Kidney (tissue), 14 donors: ENCODE measurements around the gene PCTP. TPM values are rescaled to one million over a fixed set of nuclear protein-coding genes. Genes with fewer than 3 reads are reported as not detected.

Experiments
- DNase-seq, 5 donors: peaks; one replicate each; pipeline ENCODE4 v3.0.0-alpha.2; 2013 to 2020
- FAIRE-seq: peaks from 2 replicates; lab custom pipeline; 2012; peaks lifted over from hg19 to GRCh38; lab: Jason Lieb, UNC
- H3K27ac ChIP-seq, 2 donors: one replicate each; pipeline ENCODE4 v1.7.0; 2013; ENCODE audit warnings: low read depth in 2 of 2, low read length in 2 of 2, inconsistent platforms in 1 of 2
- H3K27me3 ChIP-seq: one replicate; pipeline ENCODE4 v1.7.1; 2013; ENCODE audit warnings: low read length, inconsistent platforms; ENCODE audit not compliant: control insufficient read depth, insufficient read depth
- H3K36me3 ChIP-seq, 3 donors: one replicate each; pipeline versions ENCODE4 v1.7.0 to v1.7.1; 2013; ENCODE audit warnings: low read length in 3 of 3, control low read depth in 1 of 3, inconsistent platforms in 1 of 3; ENCODE audit not compliant: insufficient read depth in 3 of 3, control insufficient read depth in 2 of 3
- H3K4me1 ChIP-seq, 3 donors: one replicate each; pipeline versions ENCODE4 v1.7.0 to v1.7.1; 2013; ENCODE audit warnings: low read length in 3 of 3, inconsistent platforms in 1 of 3, low read depth in 1 of 3; ENCODE audit not compliant: control insufficient read depth in 2 of 3, insufficient read depth in 2 of 3
- H3K4me3 ChIP-seq, 3 donors: one replicate each; pipeline versions ENCODE4 v1.7.0 to v1.8.1; 2013; ENCODE audit warnings: low read length in 3 of 3, control low read depth in 1 of 3, inconsistent platforms in 1 of 3
- H3K9ac ChIP-seq, 3 donors: one replicate each; pipeline versions ENCODE4 v1.7.0 to v1.7.1; 2013; ENCODE audit warnings: low read length in 3 of 3, control low read depth in 1 of 3, inconsistent platforms in 1 of 3
- H3K9me3 ChIP-seq, 3 donors: one replicate each; pipeline versions ENCODE4 v1.7.0 to v1.7.1; 2013; ENCODE audit warnings: low read length in 3 of 3, control low read depth in 1 of 3, inconsistent platforms in 1 of 3; ENCODE audit not compliant: control insufficient read depth in 2 of 3, insufficient read depth in 1 of 3
- CTCF ChIP-seq: IDR thresholded peaks from 3 replicates; pipeline ENCODE4 v1.5.1; 2012; ENCODE audit warnings: mild to moderate bottlenecking, moderate library complexity, borderline replicate concordance; ENCODE audit not compliant: insufficient read depth; ENCODE audit errors: extremely low read depth
- intact Hi-C: fragments of 100-400 bp; cut with DNase I; formaldehyde crosslinking; loops from one replicate; pipeline ENCODE4 v1.11.1; 2022
- polyA plus RNA-seq: library from polyadenylated mRNA; stranded (reverse); fragments of 350-450 nt; fragmentation: Illumina TruSeq; extraction: RNeasy Lipid Tissue Mini Kit (QIAGEN cat#74804); gene quantifications from one replicate; pipeline ENCODE4 v1.2.3, GENCODE V29; 2014; ENCODE audit warnings: low read depth, low replicate concordance; ENCODE audit not compliant: insufficient read depth
- total RNA-seq: library from RNA; stranded (reverse); fragmentation: NEBNext Ultra II Directional; extraction: Animal tissue kit (Norgen Biotek cat#: 25700); gene quantifications from one replicate; pipeline ENCODE4 v1.2.1, GENCODE V29; 2021
- donor health status: control.
- donor health status: control.
- donor health status: control.
- donor health status: control.
- donor health status: control.
- donor health status: DM: yes; HTN: yes; CAD: no.
- donor health status: Normal renal cell carcinoma (clear cell type).

PCTP gene
- total and polyA plus RNA-seq, 2 donors from 2014 or later = 18.7 to 39.2 TPM

- H3K27me3 ChIP-seq = no peaks in the 10 kb centered on the region
- no peak overlapping the region for H3K9ac ChIP-seq
- no peak overlapping the region for H3K27ac ChIP-seq
- no peak for TF ChIP-seq CTCF
- intact Hi-C loops = no loop called here
- H3K9me3 ChIP-seq = no peaks in the 10 kb centered on the region
- DNase-seq = no peak
- H3K4me1 ChIP-seq = peaks cover 6 to 14% (median 14%) of the 10 kb centered on the region in 3 donors
- no peak overlapping the region for H3K4me3 ChIP-seq
- FAIRE-seq = no peak
- no peaks in the 10 kb centered on the region for H3K36me3 ChIP-seq
These were observed 22.0 kb upstream of the PCTP start for GRCh38 chr17:55728833-55729232.

GRCh38 chr17:55729484-55729883, 21.4 kb upstream of the PCTP start:
- no peak for FAIRE-seq

DNA sequence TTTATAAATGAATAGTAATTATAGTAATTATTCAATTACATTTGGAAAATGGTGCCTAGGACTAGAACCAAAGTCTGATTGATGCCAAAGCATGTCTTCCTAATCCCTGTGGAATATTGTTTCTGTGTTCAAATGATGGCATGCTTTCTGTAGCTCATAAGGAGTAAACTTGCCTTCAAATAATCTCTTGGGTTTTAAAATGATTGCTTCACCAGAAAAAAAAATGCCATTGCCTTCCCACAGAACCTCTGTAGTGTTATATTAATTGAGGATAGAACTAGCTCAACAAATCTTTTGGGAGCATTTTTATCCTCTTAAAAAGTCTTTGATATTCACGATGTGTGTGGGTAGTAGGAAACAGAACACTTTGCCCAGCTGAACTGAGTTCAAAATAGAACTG, 20.5 kb upstream of the PCTP start:
- Histone ChIP-seq H3K9me3 (no peaks in the 10 kb centered on the region), H3K36me3 (no peaks in the 10 kb centered on the region), H3K4me3 (no peak overlapping the region), H3K27ac (peak overlapping the region in 1 of 2 donors; percentile 23), H3K27me3 (no peaks in the 10 kb centered on the region), H3K4me1 (peaks cover 7 to 14% (median 14%) of the 10 kb centered on the region in 3 donors), H3K9ac (no peak overlapping the region)
- no peak for TF ChIP-seq CTCF
- no peak for DNase-seq
- FAIRE-seq = no peak
- intact Hi-C loops = no loop called here

More at GRCh38 chr17:55729484-55729883, 21.4 kb upstream of the PCTP start:
- no peak for TF ChIP-seq CTCF
- Histone ChIP-seq H3K9ac (no peak overlapping the region), H3K27me3 (no peaks in the 10 kb centered on the region), H3K4me1 (peaks cover 7 to 14% (median 14%) of the 10 kb centered on the region in 3 donors), H3K4me3 (no peak overlapping the region), H3K27ac (no peak overlapping the region), H3K36me3 (no peaks in the 10 kb centered on the region), H3K9me3 (no peaks in the 10 kb centered on the region)
- intact Hi-C loops = no loop called here
- DNase-seq = no peak

DNA sequence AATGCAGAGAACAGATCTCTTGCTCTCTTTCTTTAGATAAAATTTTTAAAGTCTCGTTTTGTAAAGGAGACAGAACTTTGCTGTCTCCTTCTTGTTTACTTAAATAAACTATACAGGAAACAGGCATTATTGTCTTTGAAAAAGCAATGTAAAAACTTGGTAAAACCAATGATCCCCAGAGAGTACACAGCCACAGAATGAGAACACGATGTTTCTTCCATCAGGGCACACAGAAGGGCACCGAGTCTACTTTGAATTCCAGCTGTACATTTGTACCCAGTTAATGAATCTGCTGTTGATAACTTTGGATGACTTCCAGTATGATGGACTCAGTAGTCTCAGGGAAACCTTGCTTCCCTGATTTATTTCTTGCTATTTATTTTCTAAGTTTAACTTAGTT, 20.0 kb upstream of the PCTP start:
- FAIRE-seq (no peak), DNase-seq (no peak)
- no peak overlapping the region for H3K9ac ChIP-seq
- H3K27ac ChIP-seq = peak overlapping the region in 1 of 2 donors; percentile 47
- no peaks in the 10 kb centered on the region for H3K36me3 ChIP-seq
- intact Hi-C loops = no loop called here
- no peak for TF ChIP-seq CTCF
- H3K27me3 ChIP-seq = no peaks in the 10 kb centered on the region
- no peaks in the 10 kb centered on the region for H3K9me3 ChIP-seq
- peaks cover 7 to 14% (median 14%) of the 10 kb centered on the region in 3 donors for H3K4me1 ChIP-seq
- no peak overlapping the region for H3K4me3 ChIP-seq
